Right lobe of liver (tissue), 4 donors: ENCODE results near the gene CCR5AS.

ENCODE experiments used
- CTCF ChIP-seq, 4 donors: fragments of 200-600 bp in 3 of 4; fragments of 450-650 bp in 1 of 4; IDR thresholded peaks; one replicate each; pipeline versions ENCODE4 v1.5.1 to v1.8.0; 2016 to 2022; ENCODE audit warnings: antibody characterized with exemption in 4 of 4, mild to moderate bottlenecking in 2 of 4
- POLR2A ChIP-seq: fragments of 450-650 bp; IDR thresholded peaks from one replicate; pipeline ENCODE4 v1.6.1; 2017; ENCODE audit warnings: antibody characterized with exemption, mild to moderate bottlenecking
- donor health status: DM: no; HTN: no; CAD: no.
- donor health status: DM: no; HTN: no; CAD: no.
- donor health status: DM: no; HTN: yes; CAD: no.

GRCh38 chr3:46365041-46365440, 41.8 kb downstream of the CCR5AS start:
- TF ChIP-seq CTCF (IDR thresholded peaks at IDR 0.05) (no peak), POLR2A (no peak)
